ENCODE results near the gene PPARD.
A peak's percentile ranks its signal among the peaks of the same experiment; 100 is the strongest.

PPARD gene

DNA sequence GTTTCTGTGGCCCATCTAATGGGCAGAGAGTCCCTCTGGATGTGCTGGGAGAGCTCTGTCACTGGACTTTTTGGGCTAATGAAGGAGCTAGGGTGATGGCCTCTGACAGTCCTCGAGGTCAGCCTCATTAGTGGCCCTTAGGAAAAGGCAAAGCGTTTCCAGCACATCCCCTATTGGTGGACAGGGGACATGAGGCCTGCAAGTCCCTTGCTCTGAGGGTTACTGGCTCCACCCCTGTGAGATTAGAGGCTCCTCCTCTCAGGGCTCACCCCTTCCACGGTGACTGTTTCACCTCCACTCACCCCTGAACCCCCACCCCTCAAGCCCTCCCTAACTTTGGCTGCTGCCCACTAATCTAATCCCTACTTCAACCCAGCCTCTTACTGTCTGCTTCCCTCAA is 97.0 kb downstream of the PPARD start:
- DNase-seq (ENCODE audit: low read depth), result no peak

DNA sequence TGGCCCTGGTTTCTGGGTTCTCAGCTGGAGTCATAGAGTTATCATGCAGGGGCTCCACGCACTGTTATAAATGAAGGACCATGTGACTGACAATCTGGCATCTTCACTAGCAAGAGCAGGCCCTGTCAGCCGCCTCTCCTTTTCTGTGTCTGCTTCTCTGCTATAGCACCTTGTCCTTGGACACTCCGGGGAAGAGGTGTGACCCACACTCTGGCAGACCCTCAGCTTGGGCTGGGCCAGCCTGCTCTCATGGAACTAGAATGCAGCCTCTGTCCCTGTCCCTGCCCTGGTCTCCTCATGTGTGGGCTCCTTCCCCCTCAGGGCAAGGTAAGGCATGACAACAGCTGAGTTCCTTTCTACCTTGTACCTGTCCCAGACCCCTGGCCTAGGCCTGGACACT is 98.8 kb downstream of the PPARD start:
- DNase-seq (ENCODE audit: low read depth), result no peak

DNA sequence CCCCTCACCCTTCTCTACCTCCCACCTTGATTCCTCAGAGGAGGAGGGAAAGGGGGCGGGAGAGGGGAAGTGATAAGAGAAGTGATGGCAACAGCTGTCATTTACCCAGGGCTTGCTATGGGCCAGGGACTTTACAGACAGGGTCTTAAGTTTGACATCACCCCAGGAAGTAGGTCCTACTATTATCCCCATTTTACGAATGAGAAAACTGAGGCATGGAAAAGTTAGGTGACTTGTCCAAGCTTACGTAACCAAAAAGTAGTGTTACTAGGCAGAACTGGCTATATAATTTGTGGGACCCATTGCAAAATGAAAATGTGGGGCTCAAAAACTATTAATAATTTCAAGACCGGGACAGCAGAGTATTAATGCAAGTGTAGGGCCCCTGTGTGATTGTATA is 99.3 kb downstream of the PPARD start:
- DNase-seq (ENCODE audit: low read depth), result no peak

DNA sequence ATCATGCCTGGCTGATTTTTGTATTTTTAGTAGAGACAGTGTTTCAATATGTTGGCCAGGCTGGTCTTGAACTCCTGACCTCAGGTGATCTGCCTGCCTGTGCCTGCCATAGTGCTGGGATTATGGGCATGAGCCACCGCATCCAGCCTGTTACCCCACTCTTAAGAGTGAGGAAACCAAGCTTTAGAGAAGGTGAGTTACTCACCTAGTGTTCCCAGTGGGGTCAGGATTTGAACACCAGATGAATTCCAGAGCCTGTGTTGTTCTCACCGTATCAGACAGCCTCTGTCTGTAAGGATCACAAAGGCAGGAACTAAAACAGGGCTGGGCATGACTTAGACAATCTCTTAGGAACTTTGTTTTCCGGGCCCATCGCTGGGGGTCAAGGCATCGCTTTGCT is 100.3 kb downstream of the PPARD start:
- no peak for DNase-seq (ENCODE audit: low read depth)

DNA sequence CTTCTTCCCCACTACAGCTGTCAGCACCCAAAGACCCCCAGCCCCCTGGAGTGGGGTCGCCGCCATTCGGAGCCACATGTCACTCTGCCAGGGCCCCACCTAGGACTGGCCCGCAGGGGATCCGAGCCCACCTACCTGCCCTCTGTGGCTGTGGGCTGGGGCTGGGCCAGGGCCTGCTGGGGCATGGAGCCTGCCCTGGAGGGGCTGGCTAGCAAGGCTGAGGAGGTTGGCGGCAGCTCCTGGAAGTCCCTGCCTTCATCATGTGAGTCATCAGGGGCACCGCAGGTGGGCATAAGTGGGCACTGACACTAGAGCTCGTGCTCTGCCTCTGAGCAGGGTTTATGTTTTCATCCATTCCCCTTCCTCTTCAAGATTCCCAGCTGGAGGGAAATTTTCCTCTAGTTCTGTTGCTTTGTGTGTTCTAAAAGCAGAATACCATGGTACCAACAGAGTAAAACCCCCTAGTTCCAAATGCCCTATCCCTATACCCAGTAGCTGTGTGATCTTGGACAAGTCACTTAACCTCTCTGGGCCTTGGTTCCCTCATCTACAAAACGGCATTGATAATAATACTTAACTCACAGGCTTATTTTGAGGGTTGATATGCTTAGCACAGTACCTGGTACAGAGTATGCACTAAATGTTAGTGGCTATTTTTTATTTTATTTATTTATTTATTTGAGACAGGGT is 101.1 kb downstream of the PPARD start:
- no peak for DNase-seq (ENCODE audit: low read depth)

DNA sequence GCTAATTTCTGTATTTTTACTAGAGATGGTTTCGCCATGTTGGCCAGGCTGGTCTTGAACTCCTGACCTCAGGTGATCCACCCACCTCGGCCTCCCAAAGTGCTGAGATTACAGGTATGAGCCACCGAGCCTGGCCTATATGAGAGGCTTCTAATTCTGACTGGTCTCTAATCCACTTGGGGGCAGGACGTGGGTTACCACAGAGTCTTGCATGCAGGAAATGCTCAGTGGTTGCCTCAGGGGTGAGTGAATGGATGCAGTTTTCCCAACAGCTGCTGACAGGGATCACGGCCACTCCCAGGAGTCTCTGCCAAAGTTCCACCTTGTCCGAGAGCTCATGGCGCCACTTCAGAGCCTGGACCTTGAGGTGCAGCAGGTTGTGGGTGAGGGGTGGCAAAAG is 103.3 kb downstream of the PPARD start:
- no peak for DNase-seq (ENCODE audit: low read depth)

DNA sequence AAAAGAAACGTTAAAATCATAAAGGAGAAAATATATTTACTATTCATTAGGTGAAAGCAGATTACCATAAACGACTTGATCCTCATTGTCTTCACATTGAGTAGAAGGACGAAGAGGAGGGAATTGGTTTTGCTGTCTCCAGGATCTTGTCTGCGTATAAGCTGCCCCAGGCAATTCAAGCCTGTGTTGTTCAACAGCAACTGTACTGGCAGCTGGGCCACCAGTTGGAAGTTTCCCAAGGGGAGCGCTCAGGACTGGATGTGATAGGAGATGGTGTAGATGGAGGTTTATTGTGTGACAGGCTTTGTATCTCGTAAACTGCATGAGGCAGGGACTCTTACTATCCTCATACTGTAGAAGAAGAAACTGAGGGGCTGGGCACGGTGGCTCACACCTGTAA is 105.8 kb downstream of the PPARD start:
- no peak for DNase-seq (ENCODE audit: low read depth)

DNA sequence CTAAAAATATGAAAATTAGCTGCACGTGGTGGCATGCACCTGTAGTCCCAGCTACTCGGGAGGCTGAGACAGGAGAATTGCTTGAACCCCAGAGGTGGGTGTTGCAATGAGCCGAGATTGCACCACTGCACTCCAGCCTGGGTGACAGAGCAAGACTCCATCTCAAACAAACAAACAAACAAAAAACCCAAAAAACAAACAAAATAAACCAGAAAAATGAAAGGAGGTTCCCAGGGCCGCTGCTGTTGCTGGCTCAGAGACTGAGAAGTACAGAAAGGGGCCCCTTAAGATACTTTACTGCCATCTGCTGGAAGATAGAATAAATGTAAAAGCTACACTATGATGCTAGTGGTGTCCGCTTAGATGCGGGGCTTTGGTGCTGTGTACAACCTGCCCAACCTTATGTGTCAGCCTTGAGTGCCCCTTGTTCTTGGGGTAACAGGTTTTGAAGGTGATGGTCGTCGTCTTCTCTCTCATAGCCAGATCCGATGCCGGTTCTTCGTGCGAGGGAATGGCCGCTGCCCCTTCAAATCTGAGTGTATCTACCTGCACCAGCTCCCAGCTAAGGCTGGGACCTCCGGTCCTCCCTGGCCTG is 107.0 kb downstream of the PPARD start:
- no peak for DNase-seq (ENCODE audit: low read depth)

DNA sequence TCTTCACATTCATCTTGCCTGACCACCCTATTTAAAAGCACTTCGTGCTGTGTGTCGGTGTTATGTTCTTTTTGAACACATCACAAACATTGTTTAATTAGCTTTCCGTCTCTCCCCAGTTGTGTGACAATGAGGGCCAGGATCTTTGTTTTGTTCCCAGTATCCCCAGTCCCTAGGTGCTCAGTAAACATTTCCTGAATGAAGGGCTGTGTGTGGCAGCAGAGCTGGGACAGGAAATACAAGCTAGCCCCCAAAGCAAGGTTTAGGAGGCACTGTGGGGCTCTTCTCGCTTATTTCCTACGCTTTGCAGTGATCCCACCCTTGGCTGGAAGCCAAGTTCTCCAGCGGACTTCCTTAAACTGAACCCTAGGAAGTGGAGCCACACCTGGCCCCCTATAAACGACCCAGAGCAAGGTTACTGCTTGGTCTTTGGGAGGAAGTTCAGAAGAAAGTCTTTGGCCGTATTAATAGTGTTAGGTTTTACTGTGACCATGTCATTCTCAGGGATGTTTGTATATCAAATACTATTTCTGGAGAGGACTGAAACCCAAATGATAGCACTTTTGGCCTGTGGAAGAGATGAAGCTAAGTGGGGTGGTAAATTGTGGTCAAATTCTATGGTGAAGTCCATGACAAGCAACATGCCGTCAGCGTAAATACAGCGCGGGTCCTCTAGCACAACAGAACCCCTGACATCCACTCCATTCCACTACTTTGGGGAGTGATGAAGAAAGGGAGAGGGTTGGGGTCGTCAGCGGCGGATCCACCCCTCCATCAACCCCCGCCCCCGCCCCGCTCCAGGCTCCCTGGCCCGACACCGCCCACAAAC is 109.2 kb downstream of the PPARD start:
- DNase-seq (ENCODE audit: low read depth), result no peak

DNA sequence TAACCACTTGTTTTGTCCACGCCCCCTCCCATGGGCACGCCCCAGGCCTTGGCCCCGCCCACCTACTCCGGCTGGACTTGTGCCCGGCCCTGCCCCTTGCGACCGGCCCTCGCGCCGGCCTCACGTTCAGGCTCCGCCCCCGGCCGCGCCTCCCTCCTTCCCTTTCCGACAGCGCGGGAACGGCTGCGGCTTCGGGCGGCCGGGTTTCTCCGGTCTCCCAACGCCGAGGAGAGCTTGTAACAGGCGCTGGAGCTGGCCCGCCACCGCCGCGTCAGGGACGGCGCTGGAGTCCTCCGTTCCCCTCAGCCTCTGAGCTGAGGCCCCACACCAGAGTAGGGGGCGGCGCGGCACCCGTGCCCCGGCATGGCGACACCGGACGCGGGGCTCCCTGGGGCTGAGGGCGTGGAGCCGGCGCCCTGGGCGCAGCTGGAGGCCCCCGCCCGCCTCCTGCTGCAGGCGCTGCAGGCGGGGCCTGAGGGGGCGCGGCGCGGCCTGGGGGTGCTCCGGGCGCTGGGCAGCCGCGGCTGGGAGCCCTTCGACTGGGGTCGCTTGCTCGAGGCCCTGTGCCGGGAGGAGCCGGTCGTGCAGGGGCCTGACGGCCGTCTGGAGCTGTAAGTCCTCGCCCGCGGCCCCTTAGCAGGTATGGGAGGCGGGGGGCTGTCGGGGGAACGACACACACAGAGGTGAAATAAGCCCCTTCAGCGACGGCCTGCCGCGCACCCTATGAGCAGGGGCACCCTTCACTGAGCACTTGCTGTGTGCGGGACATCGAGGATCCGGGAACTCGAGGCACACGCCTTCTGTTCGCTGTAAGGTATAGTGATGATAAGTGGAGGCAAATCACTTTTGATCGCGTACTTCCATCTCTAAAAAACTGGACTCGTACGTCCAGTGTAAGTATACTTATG is 110.1 kb downstream of the PPARD start, which contains the start of gene FANCE:
Gene FANCE, plus strand, starts transcription at position 156 of the 908 bp plus-strand sequence. Its CDS starts 208 bp downstream, at position 364.
- peak; percentile 78 for DNase-seq (ENCODE audit: low read depth)

DNA sequence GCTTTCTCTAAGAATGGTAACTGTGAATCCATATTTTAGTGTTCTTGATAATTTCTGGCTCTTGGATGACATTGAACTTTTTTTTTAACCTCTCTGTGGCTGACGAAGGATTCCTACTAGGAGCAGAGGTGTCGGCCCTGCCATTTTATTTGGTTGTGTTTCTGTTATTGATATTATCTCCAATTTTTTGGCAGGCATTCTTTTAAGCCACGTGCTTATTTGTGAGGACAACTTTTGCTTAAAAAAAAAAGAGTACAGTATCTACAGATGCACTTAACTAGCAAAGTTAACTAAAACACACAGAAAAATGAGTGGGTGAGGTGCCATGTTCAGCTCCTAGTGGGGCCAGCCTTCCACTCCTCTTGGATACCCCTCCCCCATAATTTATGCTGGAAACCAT is 110.9 kb downstream of the PPARD start:
- DNase-seq (ENCODE audit: low read depth), result no peak

DNA sequence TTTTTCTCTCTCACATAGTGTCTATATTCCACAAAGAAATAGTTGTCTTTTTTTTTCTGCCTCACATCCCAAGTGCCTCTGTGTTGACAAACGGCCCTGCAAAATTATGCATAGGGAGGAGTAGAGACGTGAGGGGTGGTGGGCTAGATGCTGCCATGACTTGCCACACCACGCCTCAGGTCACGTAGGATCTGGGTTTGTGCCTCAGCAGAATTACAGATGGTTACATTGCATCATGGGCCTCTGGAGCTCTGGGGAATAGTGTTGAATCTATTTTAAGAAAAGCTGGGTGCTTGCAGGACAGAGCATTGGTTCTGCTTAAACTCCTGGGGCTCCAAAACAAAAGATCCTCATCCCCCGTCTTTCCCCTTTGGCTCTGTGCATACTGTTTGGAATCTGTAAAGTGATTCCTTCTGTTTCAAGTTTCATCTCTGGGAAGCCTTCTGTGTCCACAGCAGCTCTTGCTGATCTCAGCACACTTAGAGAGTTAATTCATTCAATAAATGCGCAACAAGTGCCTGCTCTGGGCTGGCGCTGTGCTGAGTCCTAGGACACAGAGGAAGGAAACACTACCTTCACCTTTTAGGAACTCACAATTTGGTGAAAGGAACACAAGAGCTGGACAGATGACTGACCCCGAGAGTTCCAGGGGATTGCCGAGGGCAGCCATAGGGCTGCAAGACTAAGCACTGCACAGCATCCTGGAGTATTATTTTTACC is 112.2 kb downstream of the PPARD start:
- no peak for DNase-seq (ENCODE audit: low read depth)

DNA sequence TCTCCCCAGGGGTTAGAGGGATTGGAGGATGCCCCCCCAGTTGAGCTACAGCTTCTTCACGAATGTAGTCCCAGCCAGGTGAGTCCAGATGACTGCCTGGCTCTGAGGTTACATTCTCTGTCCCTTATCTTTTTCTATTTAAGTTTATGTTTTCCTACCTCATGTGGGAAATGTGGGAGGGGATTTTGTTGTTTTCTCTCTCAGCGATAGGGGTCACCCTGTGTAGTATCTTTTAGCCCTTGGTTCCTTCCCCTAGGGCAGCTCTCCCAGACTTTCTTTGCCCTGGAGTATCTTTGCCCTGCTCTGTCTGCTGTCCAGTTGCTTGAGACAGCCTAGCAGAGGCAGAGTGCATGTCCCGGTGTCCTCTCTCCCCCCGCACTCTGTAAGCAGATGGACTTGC is 115.5 kb downstream of the PPARD start:
- DNase-seq (ENCODE audit: low read depth), result no peak

DNA sequence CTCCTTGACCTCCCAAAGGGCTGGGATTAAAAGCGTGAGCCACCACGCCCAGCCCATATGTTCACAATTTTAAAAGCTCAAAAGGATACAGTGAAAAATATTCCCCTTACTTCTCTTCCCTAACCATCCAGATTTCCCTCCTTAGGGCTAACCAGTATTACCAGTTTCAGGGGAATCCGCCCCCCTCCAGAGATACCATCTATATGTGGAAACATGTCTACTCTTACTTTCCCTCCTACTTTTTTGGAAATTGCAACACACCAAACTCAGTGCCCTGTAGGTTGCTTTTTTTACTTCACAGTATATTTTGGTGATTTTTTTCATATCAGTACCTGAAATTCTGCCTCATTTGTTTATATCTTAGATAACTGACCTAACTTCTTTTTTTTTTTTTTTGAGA is 118.9 kb downstream of the PPARD start:
- no peak for DNase-seq (ENCODE audit: low read depth)

DNA sequence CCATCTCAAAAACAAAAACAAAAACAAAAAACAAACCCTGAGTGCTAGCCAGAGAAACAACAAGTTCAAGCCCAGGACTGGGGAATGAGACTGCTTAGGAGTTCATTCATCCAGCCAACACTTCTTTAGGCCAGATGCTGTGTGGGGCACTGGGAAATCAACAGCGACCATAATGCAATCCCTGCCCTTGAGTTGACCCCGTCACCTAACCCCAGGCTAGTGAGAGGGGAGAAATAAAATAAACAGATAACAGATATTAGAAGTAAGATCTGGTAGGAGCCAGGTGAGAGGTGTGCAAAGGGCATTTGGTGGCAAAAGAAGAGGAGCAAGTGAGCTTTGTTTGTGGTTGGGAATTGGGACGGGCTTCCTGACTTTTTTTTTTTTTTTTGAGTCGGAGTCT is 120.9 kb downstream of the PPARD start:
- DNase-seq (ENCODE audit: low read depth), result no peak

DNA sequence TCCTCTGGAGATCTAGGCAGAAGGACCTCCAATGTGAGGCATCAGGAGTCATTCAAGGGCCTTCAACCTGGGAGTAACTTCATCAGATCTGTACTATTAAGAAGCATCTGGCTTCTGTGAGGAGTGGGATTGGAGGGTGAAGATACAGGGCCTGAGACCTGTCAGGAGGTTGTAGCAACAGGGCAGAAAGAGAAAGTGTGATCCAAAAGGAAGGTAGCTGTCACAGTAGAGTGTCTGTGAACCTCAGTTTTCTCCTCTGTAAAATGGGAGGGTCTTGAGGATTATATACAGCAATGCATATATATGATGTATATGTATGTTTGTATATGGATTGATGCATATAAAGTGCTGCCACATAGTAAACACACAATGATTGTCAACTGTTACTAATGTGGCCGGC is 123.3 kb downstream of the PPARD start:
- no peak for DNase-seq (ENCODE audit: low read depth)

DNA sequence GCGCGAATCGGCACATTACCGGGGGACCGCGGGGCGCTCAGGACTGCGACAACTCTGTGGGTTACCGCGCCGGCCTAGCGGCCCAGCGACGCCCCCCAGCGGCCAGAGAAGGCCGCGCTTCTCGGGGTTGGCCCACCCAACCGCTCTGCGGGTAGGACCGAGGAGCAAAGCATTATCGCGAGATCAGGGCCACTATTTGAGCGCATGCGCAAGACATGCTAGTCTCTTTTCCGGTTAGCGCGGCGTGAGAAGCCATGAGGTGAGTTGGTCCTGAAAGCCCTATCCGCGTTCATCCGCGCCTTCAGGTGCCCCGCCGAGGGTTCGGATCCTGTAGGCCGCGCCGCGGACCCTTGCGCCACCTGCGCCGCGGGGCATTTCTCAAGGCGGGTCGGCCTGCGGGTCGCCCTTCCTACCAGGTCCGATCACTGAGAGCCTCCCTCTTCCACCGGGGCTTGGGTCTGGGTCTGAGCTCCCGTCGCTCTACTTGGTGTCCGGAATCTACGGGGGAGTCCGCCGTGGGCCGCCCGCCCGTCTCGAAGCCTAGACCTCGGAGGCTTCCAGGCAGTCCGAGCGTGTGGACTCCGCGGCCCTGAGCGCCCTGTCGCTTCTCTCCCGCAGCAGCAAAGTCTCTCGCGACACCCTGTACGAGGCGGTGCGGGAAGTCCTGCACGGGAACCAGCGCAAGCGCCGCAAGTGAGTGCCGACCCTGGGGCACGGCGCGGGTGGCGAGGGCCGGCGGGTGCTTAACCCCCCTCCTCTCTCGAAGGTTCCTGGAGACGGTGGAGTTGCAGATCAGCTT is 126.0 kb downstream of the PPARD start, which contains the start of gene RPL10A:
Gene RPL10A, plus strand, starts transcription at position 221 of the 799 bp plus-strand sequence. Its CDS starts 34 bp downstream, at position 255.
- peak; percentile 95 for DNase-seq (ENCODE audit: low read depth)

DNA sequence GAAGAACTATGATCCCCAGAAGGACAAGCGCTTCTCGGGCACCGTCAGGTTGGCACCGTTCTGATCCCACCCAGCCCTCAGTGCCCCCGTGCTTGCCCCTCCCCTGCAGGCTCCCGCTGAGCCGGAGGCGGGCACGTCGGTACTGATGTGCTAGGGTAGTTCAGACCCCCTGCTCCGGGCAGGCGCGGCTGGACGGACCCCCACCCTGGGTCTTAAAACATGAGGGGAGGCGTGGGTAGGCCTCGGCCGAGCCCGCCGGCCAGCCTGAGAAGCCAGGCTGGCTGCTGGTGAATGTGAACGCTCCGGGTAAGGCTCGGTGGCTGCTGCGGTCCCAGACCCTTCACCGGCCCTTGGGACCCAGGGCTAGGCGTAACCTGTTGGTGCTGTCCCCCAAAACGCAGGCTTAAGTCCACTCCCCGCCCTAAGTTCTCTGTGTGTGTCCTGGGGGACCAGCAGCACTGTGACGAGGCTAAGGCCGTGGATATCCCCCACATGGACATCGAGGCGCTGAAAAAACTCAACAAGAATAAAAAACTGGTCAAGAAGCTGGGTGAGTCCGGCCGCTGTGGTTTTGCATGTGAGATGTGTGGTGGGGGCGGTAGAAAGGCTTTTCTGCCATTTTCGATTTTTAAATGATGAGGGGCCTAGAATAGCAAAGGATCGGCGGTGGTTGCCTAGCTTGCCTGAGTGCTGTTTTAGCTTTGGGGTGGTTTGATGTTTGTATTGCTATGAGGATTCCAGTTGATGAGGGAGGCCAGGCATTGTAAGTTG is 126.8 kb downstream of the PPARD start:
- no peak for DNase-seq (ENCODE audit: low read depth)

All from HS-27A (cell line).